Islet precursor cell (in vitro differentiated cells): ENCODE data around the gene ALLC.
"Not testable (repeated sequence)": the region's sequence is repeated elsewhere in the genome, so short reads cannot be mapped to it uniquely, and the experiment has no call there.

ENCODE experiments used
- DNase-seq: peaks from one replicate; pipeline ENCODE4 v3.0.0-alpha.2; 2018

ALLC gene

GRCh38 chr2:3656762-3657721 is 958 bp upstream of the ALLC start:
- no peak for DNase-seq

GRCh38 chr2:3659447-3660432 is 1.7 kb downstream of the ALLC start:
- DNase-seq, result peak; percentile 73

- not testable (repeated sequence) for DNase-seq
These were observed 2.6 kb downstream of the ALLC start for GRCh38 chr2:3660640-3661039.

GRCh38 chr2:3661149-3661660 is 3.2 kb downstream of the ALLC start:
- no peak for DNase-seq

DNA sequence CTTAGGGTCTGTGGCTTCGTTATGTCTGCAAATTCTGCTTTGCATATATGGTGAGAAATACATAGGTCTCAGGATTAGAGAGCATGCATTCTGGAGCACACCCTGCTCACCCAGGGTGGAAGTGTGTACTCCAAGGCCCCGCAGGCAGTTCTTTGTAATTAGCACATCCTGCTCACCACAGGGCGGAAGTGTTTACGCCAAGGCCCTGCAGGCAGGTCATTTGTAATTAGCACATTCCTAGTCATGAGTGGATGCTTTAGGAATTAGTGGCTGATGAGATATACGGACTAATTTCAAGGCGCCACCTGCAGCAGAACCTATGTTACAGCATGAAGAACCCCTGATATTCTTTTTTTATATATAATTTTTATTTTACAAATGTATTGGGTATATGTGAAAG is 4.2 kb downstream of the ALLC start:
- peak; percentile 68 for DNase-seq

DNA sequence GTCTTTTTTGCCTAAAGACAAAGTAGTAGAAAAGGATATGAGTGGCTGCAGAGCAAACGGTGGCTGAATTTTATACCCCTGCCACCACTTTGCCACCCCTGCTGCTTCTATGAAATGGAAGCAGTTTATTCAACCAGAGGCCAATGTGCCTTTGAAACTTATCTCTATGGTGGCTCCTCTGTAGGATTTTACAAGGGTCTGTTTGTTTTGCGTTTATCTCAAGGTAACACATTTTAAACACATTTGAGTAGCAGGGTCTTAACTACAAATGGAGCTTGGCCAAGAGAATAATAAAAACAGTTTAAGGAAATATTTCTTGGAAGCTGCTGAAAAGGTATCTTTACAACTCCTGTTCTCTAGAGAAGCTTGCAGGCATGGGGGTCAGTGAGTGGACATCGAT is 6.1 kb downstream of the ALLC start:
- no peak for DNase-seq

- DNase-seq, result peak; percentile 48
These were observed 6.9 kb downstream of the ALLC start for GRCh38 chr2:3664925-3665324.

- peak; percentile 44 for DNase-seq
These were observed 8.0 kb downstream of the ALLC start for GRCh38 chr2:3665886-3666612.

DNA sequence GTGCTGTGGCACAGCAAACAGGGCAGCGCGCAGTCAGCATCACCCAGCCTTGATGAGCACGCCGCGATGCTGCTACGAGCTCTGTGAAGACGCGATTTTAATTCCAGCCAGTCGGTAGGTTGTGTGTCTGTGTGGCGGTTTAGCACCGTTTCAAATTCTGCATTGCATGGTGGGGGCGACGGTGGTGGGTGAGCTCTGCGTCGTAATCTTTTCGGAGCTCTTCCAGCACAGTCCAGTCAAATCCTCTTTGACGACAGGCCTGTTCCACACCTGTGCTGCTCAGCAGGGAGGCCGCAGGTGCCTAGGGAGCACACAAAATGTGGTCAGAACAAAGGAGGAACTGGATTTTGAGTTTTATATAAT is 8.6 kb downstream of the ALLC start:
- DNase-seq, result peak; percentile 45

DNA sequence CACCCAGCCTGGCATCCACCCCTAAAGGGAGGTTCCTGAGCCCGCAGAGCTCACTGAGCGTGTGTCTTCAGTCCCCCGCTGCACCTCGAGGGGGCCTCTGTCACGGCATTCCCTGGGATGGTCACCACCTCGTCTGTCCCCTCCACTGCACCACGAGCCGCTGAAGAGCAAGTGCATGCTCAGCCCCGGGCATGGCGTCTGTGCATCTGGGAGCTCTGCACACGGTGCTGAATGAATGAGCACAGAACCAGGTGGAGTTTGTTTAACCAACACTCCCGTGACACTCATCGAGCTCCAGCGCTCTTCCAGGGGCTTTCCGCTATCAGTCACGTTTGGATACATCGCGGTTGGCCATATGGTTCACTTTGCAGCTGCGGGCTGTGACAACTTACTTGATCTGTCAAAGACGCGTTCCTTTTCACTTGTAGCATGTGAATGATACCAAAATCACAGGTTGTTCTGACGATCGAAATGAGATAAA is 9.2 kb downstream of the ALLC start:
- DNase-seq, result no peak

GRCh38 chr2:3669656-3670055 is 11.7 kb downstream of the ALLC start:
- peak; percentile 35 for DNase-seq

- peak; percentile 22 for DNase-seq
These were observed 12.4 kb downstream of the ALLC start for GRCh38 chr2:3670376-3670775.

DNA sequence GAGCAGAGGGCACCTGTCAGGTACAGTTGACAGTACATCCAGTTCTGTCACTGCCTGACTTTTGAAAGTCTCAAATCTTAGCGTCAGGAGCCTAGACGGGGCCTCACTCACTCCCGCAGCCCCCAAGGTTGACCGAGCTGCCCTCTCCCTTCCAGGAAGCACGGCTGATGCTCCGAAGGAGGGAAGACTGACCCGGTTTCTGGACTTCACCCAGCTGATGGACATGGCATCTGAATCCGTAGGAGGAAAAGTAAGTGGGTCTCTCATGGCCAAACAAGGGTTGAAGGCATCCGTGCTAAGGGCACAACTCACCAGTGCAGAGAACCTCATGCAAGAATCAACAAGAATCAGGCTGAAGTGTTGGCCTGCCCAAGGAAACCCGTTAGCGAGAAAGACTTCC is 12.9 kb downstream of the ALLC start:
- DNase-seq, result peak; percentile 24

- peak; percentile 43 for DNase-seq
These were observed 15.1 kb downstream of the ALLC start for GRCh38 chr2:3672861-3673678.

DNA sequence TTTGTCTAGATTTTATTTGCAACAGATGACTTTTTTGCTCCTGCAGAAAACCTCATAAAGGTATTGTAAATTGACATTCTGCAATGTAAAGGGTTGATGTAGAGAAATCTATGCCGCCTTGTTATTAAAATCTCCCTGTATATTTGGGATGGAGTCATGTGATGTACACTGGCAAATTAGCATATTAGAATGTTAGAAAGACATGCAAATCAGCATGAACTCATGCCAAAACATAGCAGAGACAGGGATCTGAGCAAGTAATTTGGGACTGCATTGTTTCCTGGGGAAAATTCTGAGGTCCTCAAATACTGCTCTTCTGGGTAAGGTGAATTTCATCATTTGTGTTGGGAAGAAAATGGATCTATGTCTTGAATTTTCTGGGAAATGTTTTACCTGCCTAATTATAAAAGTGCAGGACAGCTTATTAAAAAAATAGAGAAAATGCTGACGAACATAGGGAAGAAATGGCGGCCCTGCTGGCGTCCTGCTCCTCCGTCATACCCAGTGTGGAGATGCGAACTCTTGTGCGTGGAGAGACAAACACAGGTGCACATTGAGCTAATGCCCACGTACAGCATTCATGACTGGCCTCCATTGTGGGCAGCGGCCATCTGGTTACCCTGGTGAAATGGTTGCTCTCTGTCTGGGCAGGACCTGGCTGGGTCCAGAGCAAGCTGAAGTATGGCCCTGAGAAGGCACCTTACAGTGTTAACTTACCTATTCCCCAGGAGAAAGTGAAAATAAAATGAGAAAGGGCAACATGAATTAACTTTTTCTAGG is 16.3 kb downstream of the ALLC start:
- no peak for DNase-seq

GRCh38 chr2:3675687-3676086 is 17.7 kb downstream of the ALLC start:
- no peak for DNase-seq

DNA sequence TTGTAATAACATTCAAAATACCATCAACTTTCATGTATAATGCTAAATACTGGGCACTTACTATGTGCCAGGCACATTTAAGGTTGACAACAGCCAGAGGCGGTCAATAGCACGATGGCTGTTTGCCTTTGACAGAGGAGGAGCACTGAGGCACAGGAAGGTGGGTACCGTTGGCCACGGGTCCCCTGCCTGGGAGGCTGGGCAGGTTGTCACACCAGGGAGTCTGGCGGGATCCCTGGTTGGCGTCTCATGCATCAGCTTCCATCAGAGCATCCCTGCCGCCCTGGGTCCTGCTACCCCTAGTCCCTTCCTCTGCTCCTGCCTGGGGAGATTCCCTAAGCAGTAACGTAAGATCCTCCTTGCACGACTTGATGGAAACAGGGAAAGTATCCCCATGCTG is 19.4 kb downstream of the ALLC start:
- no peak for DNase-seq

DNA sequence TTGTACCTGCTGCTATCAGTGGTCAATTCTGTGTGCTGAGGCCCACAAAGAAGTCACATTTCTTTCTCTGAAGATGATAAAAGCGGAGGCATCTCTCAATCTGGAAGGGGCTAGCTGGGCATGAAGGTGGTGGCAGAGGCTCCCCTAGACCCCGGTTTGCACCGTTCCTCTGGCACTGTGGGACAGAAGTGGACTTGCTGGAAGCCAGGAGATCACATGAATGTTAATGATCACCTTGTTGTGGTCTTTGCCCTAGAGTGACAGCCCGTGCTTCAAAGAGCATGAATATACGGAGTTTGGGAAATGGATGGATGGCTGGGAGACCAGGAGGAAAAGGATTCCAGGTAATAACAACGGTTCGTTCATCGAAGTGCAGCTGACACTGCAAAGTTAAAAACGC is 20.2 kb downstream of the ALLC start:
- DNase-seq, result no peak

DNA sequence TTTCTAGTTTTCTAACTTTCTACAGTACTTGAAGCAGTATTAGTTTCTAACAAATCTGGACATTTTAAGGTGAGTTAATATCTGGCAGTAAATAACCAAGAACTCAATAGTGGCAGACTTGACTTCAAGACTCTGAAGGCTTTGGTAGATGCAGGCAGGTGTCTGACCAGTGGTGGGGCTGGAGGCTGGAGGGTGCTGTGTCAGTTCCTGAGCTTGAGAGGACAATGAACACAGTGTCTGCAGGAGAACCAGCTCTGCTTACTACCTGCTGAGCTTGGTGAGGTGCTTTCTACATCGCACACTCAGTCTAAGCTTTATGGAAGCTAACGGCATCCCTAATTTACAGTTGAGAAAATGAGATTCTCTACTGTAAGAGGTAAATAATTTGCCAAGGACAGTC is 21.2 kb downstream of the ALLC start:
- DNase-seq, result no peak

- DNase-seq, result no peak
These were observed 21.8 kb downstream of the ALLC start for GRCh38 chr2:3679616-3680393.
